Activated gamma-delta T cell treated with Interleukin-2 at 50 U/mL for 16 hours (primary cell): ENCODE results near the gene TACC2.
"Not testable (repeated sequence)": the region's sequence is repeated elsewhere in the genome, so short reads cannot be mapped to it uniquely, and the experiment has no call there.

Source experiments
- DNase-seq: peaks from one replicate; pipeline ENCODE4 v3.0.0-alpha.2; 2020

The TACC2 gene

GRCh38 chr10:122199689-122200088, 210.7 kb downstream of the TACC2 start:
- no peak for DNase-seq

GRCh38 chr10:122201401-122201800, 212.4 kb downstream of the TACC2 start:
- DNase-seq = no peak

- DNase-seq = not testable (repeated sequence)
These were observed 214.2 kb downstream of the TACC2 start for GRCh38 chr10:122203180-122203579.

- DNase-seq = no peak
These were observed 215.9 kb downstream of the TACC2 start for GRCh38 chr10:122204691-122205489.

- DNase-seq = no peak
These were observed 217.6 kb downstream of the TACC2 start for GRCh38 chr10:122206471-122207065.

- DNase-seq = no peak
These were observed 218.2 kb downstream of the TACC2 start for GRCh38 chr10:122207163-122207562.

GRCh38 chr10:122207596-122207995, 218.6 kb downstream of the TACC2 start:
- no peak for DNase-seq

- DNase-seq = no peak
These were observed 219.8 kb downstream of the TACC2 start for GRCh38 chr10:122208571-122209430.

GRCh38 chr10:122210481-122211265, 221.7 kb downstream of the TACC2 start:
- DNase-seq = no peak

- DNase-seq = no peak
These were observed 224.4 kb downstream of the TACC2 start for GRCh38 chr10:122213364-122213763.

- no peak for DNase-seq
These were observed 224.8 kb downstream of the TACC2 start for GRCh38 chr10:122213766-122214165.

GRCh38 chr10:122216047-122216446, 227.1 kb downstream of the TACC2 start:
- no peak for DNase-seq

GRCh38 chr10:122219340-122219739, 230.4 kb downstream of the TACC2 start:
- DNase-seq = no peak

GRCh38 chr10:122220736-122221135, 231.8 kb downstream of the TACC2 start:
- no peak for DNase-seq

GRCh38 chr10:122221958-122222357, 233.0 kb downstream of the TACC2 start:
- no peak for DNase-seq

- no peak for DNase-seq
These were observed 233.7 kb downstream of the TACC2 start for GRCh38 chr10:122222638-122223037.

GRCh38 chr10:122224159-122224558, 235.2 kb downstream of the TACC2 start:
- no peak for DNase-seq

- DNase-seq = no peak
These were observed 236.4 kb downstream of the TACC2 start for GRCh38 chr10:122225330-122225729.

GRCh38 chr10:122227754-122228153, 238.8 kb downstream of the TACC2 start:
- DNase-seq = no peak

GRCh38 chr10:122229666-122230065, 240.7 kb downstream of the TACC2 start:
- DNase-seq = no peak

- DNase-seq = no peak
These were observed 241.3 kb downstream of the TACC2 start for GRCh38 chr10:122230222-122230621.

GRCh38 chr10:122232769-122233168, 243.8 kb downstream of the TACC2 start:
- DNase-seq = no peak

GRCh38 chr10:122233857-122234348, 244.9 kb downstream of the TACC2 start:
- no peak for DNase-seq
